Cardiac muscle cell (in vitro differentiated cells and primary cell): ENCODE data around the gene SOX8. TPM values are rescaled to one million over a fixed set of nuclear protein-coding genes. Genes with fewer than 3 reads are reported as not detected.

Experiments used
- DNase-seq, 2 donors: peaks; one replicate each; pipeline versions ENCODE4 v3.0.0 to v3.0.0-alpha.2; 2010 to 2017; ENCODE audit warnings: low read depth in 1 of 2, low spot score in 1 of 2
- H3K27ac ChIP-seq: fragments of 200-600 bp; sonication (generic); 2 replicates; pipeline ENCODE4 v1.5.1; 2016
- H3K27me3 ChIP-seq: fragments of 200-600 bp; sonication (generic); 2 replicates; pipeline ENCODE4 v1.6.0; 2016; ENCODE audit warnings: control low read depth
- H3K36me3 ChIP-seq: fragments of 200-600 bp; sonication (generic); 2 replicates; pipeline ENCODE4 v1.5.1; 2016; ENCODE audit warnings: control low read depth
- H3K4me1 ChIP-seq: fragments of 200-600 bp; sonication (generic); 2 replicates; pipeline ENCODE4 v1.8.1; 2017; ENCODE audit warnings: low read depth, mild to moderate bottlenecking, mixed run types
- H3K4me3 ChIP-seq: fragments of 200-600 bp; sonication (generic); 2 replicates; pipeline ENCODE4 v1.5.1; 2016; ENCODE audit warnings: mild to moderate bottlenecking
- H3K9me3 ChIP-seq: fragments of 200-600 bp; sonication (generic); 2 replicates; pipeline ENCODE4 v1.5.1; 2017; ENCODE audit warnings: low read depth, mild to moderate bottlenecking, control low read depth
- CTCF ChIP-seq: IDR thresholded peaks from 2 replicates; pipeline ENCODE4 v1.5.1; 2012; ENCODE audit warnings: low read depth, mild to moderate bottlenecking, low read length
- polyA plus RNA-seq: library from polyadenylated mRNA; unstranded; fragments of >200 nt; fragmentation: Nextera tagmentation; extraction: Ambion mirVana; gene quantifications from 2 replicates; pipeline ENCODE4 v1.2.1, GENCODE V29; 2016
- total RNA-seq: library from RNA; depleted of rRNA; stranded (reverse); fragments of >200 nt; gene quantifications from 2 replicates; pipeline ENCODE4 v1.2.3, GENCODE V29; 2016

SOX8 gene
- total and polyA plus RNA-seq, 2 experiments from 2014 or later = 5.8 to 13.7 TPM

- H3K27ac ChIP-seq = no peak overlapping the region
- H3K4me3 ChIP-seq = no peak overlapping the region
- TF ChIP-seq CTCF = no peak
- H3K36me3 ChIP-seq = no peaks in the 10 kb centered on the region
- H3K27me3 ChIP-seq = no peaks in the 10 kb centered on the region
- H3K4me1 ChIP-seq = peaks cover 17% of the 10 kb centered on the region
- no peak for DNase-seq
- no peaks in the 10 kb centered on the region for H3K9me3 ChIP-seq
Observed at GRCh38 chr16:1032607-1033006, 51.0 kb downstream of the SOX8 start.

GRCh38 chr16:1033128-1033679 is 51.6 kb downstream of the SOX8 start:
- no peaks in the 10 kb centered on the region for H3K27me3 ChIP-seq
- peaks cover 17% of the 10 kb centered on the region for H3K4me1 ChIP-seq
- no peak for DNase-seq
- TF ChIP-seq CTCF = no peak
- no peak overlapping the region for H3K27ac ChIP-seq
- H3K36me3 ChIP-seq = no peaks in the 10 kb centered on the region
- no peak overlapping the region for H3K4me3 ChIP-seq
- no peaks in the 10 kb centered on the region for H3K9me3 ChIP-seq

GRCh38 chr16:1034230-1035065 is 52.9 kb downstream of the SOX8 start:
- DNase-seq = no peak
- Histone ChIP-seq H3K4me3 (no peak overlapping the region), H3K4me1 (peaks cover 8% of the 10 kb centered on the region), H3K9me3 (no peaks in the 10 kb centered on the region), H3K27me3 (no peaks in the 10 kb centered on the region), H3K36me3 (no peaks in the 10 kb centered on the region), H3K27ac (no peak overlapping the region)
- TF ChIP-seq CTCF = no peak

- H3K27me3 ChIP-seq = no peaks in the 10 kb centered on the region
- no peak overlapping the region for H3K4me3 ChIP-seq
- H3K4me1 ChIP-seq = peaks cover 8% of the 10 kb centered on the region
- H3K27ac ChIP-seq = no peak overlapping the region
- H3K9me3 ChIP-seq = no peaks in the 10 kb centered on the region
- no peak for TF ChIP-seq CTCF
- no peak for DNase-seq
- no peaks in the 10 kb centered on the region for H3K36me3 ChIP-seq
Observed at GRCh38 chr16:1035066-1035415, 53.5 kb downstream of the SOX8 start.

GRCh38 chr16:1036166-1036565 is 54.6 kb downstream of the SOX8 start:
- Histone ChIP-seq H3K27me3 (no peaks in the 10 kb centered on the region), H3K36me3 (no peaks in the 10 kb centered on the region), H3K27ac (no peak overlapping the region), H3K9me3 (no peaks in the 10 kb centered on the region), H3K4me3 (no peak overlapping the region), H3K4me1 (peaks cover 6% of the 10 kb centered on the region)
- DNase-seq = peak in 1 of 2 donors; percentile 34
- no peak for TF ChIP-seq CTCF

Other genes with a start within 250 kb of the SOX8 start
- 46.2 and 67.7 TPM in 2 replicates for gene CIAO3, start 240.8 kb upstream of the SOX8 start, total RNA-seq
- gene CIAO3, start 240.8 kb upstream of the SOX8 start, polyA plus RNA-seq = 43.3 and 72.2 TPM in 2 replicates
- gene MSLN, start 221.0 kb upstream of the SOX8 start, total RNA-seq = 0.32 and 4.5 TPM in 2 replicates
- gene MSLN, start 221.0 kb upstream of the SOX8 start, polyA plus RNA-seq = not detected in 2 replicates
- gene RPUSD1, start 193.4 kb upstream of the SOX8 start, total RNA-seq = 32.2 and 36.1 TPM in 2 replicates
- gene RPUSD1, start 193.4 kb upstream of the SOX8 start, polyA plus RNA-seq = 27.0 and 34.3 TPM in 2 replicates
- gene CHTF18, start 193.2 kb upstream of the SOX8 start, total RNA-seq = 57.4 and 107 TPM in 2 replicates
- gene CHTF18, start 193.2 kb upstream of the SOX8 start, polyA plus RNA-seq = 43.6 and 58.5 TPM in 2 replicates
- not detected in 2 replicates for gene GNG13, start 181.0 kb upstream of the SOX8 start, total RNA-seq
- gene GNG13, start 181.0 kb upstream of the SOX8 start, polyA plus RNA-seq = 0.79 TPM in 1 of 2 replicates, not detected in the other
- 37.6 and 41.6 TPM in 2 replicates for gene LMF1, start 10.8 kb upstream of the SOX8 start, total RNA-seq
- gene LMF1, start 10.8 kb upstream of the SOX8 start, polyA plus RNA-seq = 18.8 and 39.0 TPM in 2 replicates
- gene SSTR5, start 91.0 kb downstream of the SOX8 start, total RNA-seq = not detected in 2 replicates
- gene SSTR5, start 91.0 kb downstream of the SOX8 start, polyA plus RNA-seq = 0.55 TPM in 1 of 2 replicates, not detected in the other
- gene C1QTNF8, start 114.5 kb downstream of the SOX8 start, total RNA-seq = 0.15 TPM in 1 of 2 replicates, not detected in the other
- 0.26 TPM in 1 of 2 replicates, not detected in the other for gene C1QTNF8, start 114.5 kb downstream of the SOX8 start, polyA plus RNA-seq
- gene CACNA1H, start 171.3 kb downstream of the SOX8 start, total RNA-seq = 30.4 and 66.1 TPM in 2 replicates
- gene CACNA1H, start 171.3 kb downstream of the SOX8 start, polyA plus RNA-seq = 8.9 and 16.5 TPM in 2 replicates
- not detected in 2 replicates for gene TPSG1, start 243.5 kb downstream of the SOX8 start, total RNA-seq
- 0.77 and 0.81 TPM in 2 replicates for gene TPSG1, start 243.5 kb downstream of the SOX8 start, polyA plus RNA-seq
- not detected in 2 replicates for gene TPSB2, start 248.4 kb downstream of the SOX8 start, total RNA-seq
- gene TPSB2, start 248.4 kb downstream of the SOX8 start, polyA plus RNA-seq = not detected in 2 replicates